C4-2B (cell line): Measurements from ENCODE around the gene SNTG2.

ENCODE experiments used
- CTCF ChIP-seq: fragments of 450-650 bp; conservative IDR thresholded peaks from 2 replicates; pipeline ENCODE4 v1.5.1; 2017; ENCODE audit warnings: mild to moderate bottlenecking
- ZFX ChIP-seq: fragments of 450-650 bp; IDR thresholded peaks from 2 replicates; pipeline ENCODE4 v1.6.1; 2017

GRCh38 chr2:1415501-1415900, 464.9 kb downstream of the SNTG2 start:
- TF ChIP-seq CTCF (no peak), ZFX (no peak)
